GM12875 (cell line): ENCODE data around the gene ARID1B.

Source experiments
- H3K4me3 ChIP-seq: one replicate; pipeline ENCODE4 v1.5.1; 2011; ENCODE audit warnings: low read depth, low read length, control low read depth
- TF ChIP-seq, protein P1 (sequence below): IDR thresholded peaks from 2 replicates; pipeline ENCODE4 v1.5.1; 2011; ENCODE audit warnings: low read depth, mild to moderate bottlenecking, control low read depth, inconsistent platforms, low read length, moderate library complexity, borderline replicate concordance; ENCODE audit not compliant: insufficient read depth

The ARID1B gene

DNA sequence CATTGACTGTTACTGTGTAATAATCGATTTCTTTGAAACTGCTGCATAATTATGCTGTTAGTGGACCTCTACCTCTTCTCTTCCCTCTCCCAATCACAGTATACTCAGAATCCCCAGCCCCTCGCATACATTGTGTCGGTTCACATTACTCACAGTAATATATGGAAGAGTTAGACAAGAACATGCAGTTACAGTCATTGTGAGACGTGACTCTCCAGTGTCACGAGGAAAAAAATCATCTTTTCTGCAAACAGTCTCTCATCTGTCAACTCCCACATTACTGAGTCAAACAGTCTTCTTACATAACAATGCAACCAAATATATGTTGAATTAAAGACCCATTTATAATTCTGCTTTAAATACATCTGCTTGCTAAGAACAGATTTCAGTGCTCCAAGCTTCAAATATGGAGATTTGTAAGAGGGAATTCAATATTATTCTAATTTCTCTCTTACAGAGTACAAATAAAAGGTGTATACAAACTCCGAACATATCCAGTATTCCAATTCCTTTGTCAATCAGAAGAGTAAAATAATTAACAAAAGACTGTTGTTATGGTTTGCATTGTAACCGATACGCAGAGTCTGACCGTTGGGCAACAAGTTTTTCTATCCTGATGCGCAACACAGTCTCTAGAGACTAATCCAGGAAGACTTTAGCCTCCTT, 432.8 kb downstream of the ARID1B start:
- TF ChIP-seq, protein P1, sequence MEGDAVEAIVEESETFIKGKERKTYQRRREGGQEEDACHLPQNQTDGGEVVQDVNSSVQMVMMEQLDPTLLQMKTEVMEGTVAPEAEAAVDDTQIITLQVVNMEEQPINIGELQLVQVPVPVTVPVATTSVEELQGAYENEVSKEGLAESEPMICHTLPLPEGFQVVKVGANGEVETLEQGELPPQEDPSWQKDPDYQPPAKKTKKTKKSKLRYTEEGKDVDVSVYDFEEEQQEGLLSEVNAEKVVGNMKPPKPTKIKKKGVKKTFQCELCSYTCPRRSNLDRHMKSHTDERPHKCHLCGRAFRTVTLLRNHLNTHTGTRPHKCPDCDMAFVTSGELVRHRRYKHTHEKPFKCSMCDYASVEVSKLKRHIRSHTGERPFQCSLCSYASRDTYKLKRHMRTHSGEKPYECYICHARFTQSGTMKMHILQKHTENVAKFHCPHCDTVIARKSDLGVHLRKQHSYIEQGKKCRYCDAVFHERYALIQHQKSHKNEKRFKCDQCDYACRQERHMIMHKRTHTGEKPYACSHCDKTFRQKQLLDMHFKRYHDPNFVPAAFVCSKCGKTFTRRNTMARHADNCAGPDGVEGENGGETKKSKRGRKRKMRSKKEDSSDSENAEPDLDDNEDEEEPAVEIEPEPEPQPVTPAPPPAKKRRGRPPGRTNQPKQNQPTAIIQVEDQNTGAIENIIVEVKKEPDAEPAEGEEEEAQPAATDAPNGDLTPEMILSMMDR = no peak
- no peak overlapping the region for H3K4me3 ChIP-seq

DNA sequence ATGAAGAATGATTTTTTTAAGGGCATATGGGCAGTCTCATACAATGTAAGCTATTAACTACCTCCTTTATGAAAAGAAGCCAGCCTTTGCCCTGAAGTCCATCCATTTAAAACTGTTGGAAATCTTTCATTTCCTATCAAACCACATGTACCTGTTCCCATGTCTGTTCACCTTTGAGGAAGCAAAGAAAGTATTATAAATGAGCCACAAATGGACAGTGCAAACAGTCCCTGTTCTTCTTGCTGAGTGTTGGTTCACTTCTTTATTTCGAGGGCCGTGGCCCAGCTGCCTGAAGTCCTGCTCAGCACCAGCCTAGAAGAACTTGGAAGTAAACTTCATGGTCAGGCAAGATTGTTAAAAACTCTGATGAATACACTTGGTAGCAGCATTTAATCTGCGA, 433.8 kb downstream of the ARID1B start:
- no peak overlapping the region for H3K4me3 ChIP-seq
- TF ChIP-seq, protein P1 = no peak

DNA sequence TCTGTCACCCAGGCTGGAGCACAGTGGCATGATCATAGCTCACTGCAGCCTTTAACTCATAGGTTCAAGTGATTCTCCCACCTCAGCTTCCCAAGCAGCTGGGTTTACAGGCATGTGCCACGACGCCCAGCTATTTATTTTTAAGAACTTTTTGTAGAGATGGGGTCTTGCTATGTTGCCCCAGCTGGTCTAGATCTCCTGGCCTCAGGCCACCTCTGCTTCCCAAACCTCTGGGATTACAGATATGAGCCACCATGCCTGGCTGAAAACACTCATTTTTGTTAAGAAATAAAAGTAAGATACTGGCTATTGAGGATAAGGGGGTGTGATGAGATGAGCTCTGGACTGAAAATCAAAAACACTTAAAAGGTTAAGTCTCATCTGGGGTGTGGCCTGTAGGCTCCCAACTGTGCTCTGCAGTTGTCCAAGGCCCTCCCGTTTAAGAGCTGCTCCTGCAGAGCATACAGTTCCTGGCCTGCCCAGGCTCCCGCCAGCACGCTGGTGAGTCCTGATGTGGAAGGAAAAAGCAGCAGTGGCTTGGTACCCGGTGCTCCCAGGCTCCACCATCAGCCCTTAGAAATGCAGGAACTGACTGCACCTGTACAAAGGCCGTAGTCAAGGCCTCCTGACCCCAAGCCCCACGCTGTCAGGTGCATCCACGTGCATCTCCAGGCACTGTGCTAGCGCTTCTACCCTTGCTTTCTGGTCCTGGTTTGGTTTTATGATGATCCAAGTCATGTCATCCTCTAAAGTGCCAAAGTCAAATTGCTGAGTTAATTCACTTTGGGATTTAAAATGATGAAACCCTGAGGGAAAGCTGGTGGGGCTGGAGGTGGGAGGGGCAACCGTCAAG, 434.7 kb downstream of the ARID1B start:
- H3K4me3 ChIP-seq = no peak overlapping the region
- TF ChIP-seq, protein P1 = no peak

DNA sequence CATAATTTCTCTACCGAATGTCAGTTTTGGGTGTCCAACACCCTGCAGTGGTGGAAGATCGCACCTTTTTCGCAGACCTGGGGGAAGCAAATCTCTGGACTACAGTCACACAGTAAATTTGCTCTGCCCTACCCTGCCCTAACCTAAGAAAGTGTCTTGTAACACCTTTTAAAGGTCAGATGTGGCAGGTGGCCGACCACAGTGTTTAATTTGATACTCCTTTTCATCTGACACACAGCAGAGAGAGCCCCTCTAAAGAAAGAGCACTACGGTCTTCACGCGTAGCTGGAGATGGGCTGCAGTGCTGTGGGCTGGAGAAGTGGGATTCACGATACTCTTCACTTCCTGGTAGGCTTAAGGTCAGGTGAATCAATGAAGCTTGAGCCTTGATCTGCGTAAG, 436.2 kb downstream of the ARID1B start:
- H3K4me3 ChIP-seq = no peak overlapping the region
- TF ChIP-seq, protein P1 = no peak

- H3K4me3 ChIP-seq = no peak overlapping the region
- TF ChIP-seq, protein P1 = no peak
Measured at GRCh38 chr6:157213907-157214565, 436.9 kb downstream of the ARID1B start.

GRCh38 chr6:157215717-157216116, 438.5 kb downstream of the ARID1B start:
- H3K4me3 ChIP-seq = no peak overlapping the region
- TF ChIP-seq, protein P1 = no peak

- TF ChIP-seq, protein P1 = no peak
- no peak overlapping the region for H3K4me3 ChIP-seq
Measured at GRCh38 chr6:157216570-157216969, 439.4 kb downstream of the ARID1B start.
